Stimulated activated CD4-positive, alpha-beta T cell treated with anti-CD3 and anti-CD28 coated beads, TNF-alpha, amount 100 ng/mL, for 1 hour (primary cell): ENCODE results near the gene KLF17.
"Not testable (repeated sequence)": the region's sequence is repeated elsewhere in the genome, so short reads cannot be mapped to it uniquely, and the experiment has no call there.

Experiments
- DNase-seq, 3 donors: peaks; one replicate each; pipeline ENCODE4 v3.0.0-alpha.2; 2020; ENCODE audit warnings: low read depth in 3 of 3, low spot score in 1 of 3

Gene KLF17

DNA sequence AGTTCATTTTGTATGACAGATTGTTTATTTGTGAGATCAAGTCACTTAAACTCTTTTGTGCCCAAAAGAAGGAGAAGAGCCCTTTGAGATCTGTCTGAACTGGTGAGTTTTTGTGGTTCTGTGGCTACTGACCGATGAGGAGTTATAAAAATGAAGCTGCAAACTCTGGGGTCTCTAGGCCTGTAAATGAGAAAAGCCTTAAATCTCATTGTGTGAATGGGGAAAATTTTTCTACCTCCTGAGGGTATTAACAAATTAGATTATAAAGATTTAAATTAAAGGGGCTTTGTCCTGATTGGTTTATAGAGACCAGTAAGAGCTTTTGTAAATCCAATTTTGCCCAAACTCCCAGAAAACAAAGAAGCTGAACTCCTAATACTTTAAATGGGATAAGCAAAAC is 9.7 kb upstream of the KLF17 start:
- DNase-seq = no peak

GRCh38 chr1:44110916-44111315 is 7.7 kb upstream of the KLF17 start:
- DNase-seq = no peak

DNA sequence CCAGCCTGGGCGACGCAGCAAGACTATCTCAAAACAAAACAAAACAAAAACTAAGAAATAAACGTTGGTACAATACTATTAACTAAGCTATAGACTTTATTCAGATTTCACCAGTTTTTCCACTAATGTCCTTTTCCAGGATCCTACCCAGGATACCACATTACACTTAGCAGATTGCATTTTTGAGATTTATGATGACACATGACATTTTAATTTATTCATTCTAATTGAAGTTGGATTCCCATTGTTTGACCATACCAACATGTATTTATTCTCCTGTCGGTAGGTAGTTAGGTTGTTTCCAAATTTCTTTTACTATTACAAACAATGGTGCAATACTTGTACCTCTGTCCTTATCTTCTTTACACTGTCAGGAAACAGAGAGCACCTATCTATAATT is 6.8 kb upstream of the KLF17 start:
- DNase-seq = no peak

DNA sequence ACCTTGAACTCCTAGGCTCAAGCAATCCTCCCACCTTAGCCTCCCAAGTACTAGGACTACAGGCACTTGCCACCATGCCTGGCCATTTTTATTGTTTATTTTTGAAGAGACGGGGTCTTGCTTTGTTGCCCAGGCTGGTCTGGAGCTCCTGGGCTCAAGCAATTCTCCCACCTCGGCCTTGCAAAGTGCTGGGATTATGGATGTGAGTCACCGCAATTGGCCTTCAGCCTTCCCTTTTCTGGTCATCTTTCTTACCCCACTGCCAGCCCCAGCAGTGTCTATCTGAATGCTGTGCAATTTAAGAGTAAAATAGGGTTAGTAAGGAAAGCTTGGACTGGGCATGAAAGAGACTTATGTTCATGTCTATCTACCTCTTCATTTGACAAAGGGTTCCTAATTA is 6.1 kb upstream of the KLF17 start:
- DNase-seq = no peak

DNA sequence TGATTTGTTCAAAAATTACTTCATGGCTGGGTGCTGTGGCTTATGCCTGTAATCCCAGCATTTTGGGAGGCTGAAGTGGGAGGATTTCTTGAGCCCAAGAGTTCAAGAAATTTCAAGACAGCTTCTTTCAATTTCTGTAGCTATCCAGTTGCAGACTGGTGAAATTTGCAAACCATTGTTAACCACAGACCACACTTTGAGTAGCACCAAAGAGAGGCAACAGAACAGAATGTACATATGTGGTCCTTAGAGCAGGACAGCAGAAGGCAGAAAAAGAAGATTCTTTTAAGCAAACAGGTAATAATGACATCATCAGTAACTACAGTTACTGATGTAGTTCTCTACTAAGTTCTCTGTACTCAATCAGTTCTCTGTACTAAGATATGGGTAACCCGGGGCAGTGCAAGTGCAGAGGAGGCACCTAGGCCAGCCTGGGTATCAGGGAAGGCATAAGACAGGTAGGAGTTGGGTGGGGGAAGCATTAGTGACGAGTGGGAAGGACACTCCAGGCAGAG is 5.5 kb upstream of the KLF17 start:
- DNase-seq = no peak

- DNase-seq = no peak
Observed at GRCh38 chr1:44114098-44114497, 4.5 kb upstream of the KLF17 start.

DNA sequence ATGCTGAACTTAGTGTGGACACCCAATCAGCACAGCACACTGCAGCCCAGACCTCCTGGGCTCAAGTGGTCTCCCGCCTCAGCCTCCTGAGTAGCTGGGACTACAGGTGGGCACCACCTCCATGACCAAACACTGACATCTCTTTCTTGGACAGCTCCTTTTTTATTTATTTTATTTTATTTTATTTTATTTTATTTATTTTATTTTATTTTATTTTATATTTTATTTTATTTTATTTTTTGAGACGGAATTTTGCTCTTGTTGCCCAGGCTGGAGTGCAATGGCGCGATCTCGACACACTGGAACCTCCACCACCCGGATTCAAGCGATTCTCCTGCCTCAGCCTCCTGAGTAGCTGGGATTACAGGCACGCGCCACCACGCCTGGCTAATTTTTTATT is 1.3 kb upstream of the KLF17 start:
- not testable (repeated sequence) for DNase-seq

- no peak for DNase-seq
Observed at GRCh38 chr1:44119525-44119924, 904 bp downstream of the KLF17 start.

DNA sequence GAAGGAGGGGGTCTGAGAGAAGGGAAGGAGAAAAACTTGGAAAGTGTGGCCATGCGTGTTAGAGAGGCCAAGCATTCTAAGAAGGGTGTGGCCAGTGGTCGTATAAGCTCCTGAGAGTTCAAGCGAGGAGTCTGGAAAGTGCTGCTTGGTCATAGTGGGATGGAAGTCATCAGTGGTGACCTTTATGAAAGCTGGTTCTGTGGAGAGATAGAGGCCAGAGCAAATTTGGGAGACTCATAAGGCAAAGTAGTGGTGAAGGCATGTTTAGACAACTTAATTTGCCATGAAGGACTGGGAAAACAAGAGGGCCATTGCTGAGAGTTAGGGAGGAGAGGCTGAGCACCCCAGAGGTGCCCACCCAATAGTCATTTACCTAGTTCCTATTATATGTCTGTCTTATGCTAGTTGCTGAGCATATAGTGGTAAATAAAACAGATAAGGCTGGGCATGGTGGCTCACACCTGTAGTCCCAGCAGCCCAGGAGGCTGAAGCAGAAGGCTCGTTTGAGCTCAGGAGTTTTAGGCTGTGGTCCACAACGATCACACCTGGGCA is 1.9 kb downstream of the KLF17 start:
- no peak for DNase-seq

DNA sequence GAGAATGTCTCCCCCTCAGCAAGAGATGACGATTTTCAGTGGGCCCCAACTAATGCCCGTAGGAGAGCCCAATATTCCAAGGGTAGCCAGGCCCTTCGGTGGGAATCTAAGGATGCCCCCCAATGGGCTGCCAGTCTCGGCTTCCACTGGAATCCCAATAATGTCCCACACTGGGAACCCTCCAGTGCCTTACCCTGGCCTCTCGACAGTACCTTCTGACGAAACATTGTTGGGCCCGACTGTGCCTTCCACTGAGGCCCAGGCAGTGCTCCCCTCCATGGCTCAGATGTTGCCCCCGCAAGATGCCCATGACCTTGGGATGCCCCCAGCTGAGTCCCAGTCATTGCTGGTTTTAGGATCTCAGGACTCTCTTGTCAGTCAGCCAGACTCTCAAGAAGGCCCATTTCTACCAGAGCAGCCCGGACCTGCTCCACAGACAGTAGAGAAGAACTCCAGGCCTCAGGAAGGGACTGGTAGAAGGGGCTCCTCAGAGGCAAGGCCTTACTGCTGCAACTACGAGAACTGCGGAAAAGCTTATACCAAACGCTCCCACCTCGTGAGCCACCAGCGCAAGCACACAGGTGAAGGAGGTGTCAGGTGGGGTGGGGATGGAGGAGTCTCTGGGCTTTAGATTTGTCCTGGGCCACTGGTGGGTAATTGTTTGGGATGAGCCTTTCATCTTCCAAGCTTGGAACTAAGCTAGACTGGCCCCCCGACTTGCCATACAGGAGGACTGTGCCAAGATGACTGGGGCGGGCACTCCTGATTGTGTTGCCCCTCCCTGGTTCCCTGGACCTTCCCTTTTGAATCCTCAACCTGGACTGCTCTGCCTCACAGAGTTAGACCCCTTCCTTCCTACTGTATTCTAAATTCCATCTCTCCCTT is 11.2 kb downstream of the KLF17 start:
- no peak for DNase-seq

DNA sequence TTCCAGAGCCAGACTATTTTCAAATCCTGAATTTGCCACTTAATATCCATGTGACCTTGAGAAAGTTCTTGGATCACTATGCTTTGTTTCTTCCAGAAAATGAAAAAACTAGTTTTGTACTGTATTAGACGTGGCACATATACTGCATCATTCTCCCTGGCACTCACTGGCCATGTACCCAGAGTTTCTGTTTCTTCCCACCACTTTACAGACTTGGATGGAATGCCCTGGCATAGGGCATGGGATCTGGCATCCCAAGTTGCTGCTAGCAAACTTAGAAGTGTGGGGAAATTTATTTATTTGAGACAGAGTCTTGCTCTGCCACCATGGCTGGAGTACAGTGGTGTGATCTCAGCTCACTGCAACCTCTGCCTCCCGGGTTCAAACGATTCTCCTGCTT is 12.8 kb downstream of the KLF17 start:
- no peak for DNase-seq

GRCh38 chr1:44134071-44134920 is 15.7 kb downstream of the KLF17 start:
- no peak for DNase-seq

DNA sequence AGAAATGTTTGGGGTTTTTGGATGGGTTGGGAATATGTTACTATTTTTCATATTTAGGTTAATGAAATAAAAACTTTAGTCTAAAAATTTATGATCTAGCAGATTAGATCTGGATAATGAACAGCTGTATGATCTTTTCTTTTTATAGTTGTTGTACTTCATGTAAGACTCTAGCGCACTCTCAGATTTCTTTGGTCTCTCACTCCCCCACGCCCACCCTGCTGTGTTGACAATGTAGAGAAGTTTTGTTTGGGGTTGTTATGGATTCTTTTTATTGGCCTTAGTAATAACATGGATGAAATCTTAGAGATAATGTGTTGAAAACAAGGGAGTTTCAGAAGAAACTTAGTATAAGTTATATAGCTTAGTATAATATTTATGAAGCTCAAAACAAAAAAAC is 17.3 kb downstream of the KLF17 start:
- DNase-seq = no peak

DNA sequence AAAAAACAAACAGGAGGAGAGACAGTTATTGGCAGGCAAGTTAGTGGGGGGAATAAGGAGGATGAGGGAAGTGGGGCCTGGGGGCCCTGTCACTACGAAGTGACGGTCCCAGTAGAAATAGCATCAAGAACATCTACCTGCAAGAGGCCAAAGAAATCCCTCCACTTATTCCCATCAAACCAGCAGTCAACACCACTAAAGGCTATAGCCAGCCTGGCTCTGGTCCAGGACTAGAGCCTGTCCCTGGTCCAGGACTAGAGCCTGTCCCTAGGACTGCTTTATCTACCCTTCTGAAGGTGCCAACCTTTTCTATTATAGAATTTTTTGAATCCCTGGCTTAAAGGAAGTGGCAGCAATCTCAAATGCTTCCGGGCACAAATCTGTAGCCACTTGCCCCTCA is 19.6 kb downstream of the KLF17 start:
- no peak for DNase-seq

DNA sequence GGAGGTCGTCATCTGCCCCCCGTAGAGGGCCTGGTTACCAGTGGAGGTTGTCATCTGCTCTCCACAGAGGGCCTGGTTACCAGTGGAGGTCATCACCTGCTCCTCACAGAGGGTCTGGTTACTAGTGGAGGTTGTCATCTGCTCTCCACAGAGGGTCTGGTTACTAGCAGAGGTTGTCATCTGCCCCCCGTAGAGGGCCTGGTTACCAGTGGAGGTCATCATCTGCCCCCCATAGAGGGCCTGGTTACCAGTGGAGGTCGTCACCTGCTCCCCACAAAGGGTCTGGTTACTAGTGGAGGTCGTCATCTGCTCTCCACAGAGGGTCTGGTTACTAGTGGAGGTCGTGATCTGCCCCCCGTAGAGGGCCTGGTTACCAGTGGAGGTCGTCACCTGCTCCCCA is 20.9 kb downstream of the KLF17 start:
- DNase-seq = not testable (repeated sequence)

GRCh38 chr1:44141531-44141930 is 22.9 kb downstream of the KLF17 start, which contains the start of gene KLF18:
TSS of gene KLF18 (minus strand) at chr1:44141631. CDS start at chr1:44141631, 0 bp downstream.
- no peak for DNase-seq

DNA sequence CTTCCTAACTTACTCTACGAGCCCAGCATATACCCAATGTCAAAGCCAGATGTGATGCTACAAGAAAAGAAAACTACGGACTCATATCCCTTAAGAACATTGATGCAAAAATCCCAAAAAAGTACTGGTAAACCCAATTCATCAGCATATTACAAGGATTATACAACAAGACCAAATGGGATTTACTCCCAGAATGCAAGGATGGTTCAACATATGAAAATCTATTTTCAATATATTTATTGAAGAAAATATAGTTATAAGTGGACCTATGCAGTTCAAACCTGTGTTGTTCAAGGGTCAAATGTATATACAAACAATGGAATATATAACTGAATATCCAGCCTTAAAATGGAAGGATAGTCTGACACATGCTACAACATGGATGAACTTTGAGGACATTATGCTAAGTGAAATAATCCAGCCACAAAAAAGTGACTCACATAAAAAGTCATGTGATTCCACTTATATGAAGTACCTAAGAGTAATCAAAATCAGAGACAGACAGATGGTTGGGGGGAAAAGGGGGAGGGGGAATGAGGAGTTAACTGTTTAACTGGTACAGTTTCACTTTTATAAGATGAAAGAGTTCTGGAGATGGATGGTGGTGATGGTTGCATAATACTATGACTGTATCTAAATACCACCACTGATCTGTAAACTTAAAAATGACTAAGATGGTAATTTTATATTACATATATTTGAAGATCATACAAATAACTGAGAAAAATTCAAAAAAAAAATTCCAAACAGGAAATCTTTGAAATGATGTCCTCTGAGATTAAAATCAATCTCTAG is 26.5 kb downstream of the KLF17 start:
- DNase-seq = no peak

DNA sequence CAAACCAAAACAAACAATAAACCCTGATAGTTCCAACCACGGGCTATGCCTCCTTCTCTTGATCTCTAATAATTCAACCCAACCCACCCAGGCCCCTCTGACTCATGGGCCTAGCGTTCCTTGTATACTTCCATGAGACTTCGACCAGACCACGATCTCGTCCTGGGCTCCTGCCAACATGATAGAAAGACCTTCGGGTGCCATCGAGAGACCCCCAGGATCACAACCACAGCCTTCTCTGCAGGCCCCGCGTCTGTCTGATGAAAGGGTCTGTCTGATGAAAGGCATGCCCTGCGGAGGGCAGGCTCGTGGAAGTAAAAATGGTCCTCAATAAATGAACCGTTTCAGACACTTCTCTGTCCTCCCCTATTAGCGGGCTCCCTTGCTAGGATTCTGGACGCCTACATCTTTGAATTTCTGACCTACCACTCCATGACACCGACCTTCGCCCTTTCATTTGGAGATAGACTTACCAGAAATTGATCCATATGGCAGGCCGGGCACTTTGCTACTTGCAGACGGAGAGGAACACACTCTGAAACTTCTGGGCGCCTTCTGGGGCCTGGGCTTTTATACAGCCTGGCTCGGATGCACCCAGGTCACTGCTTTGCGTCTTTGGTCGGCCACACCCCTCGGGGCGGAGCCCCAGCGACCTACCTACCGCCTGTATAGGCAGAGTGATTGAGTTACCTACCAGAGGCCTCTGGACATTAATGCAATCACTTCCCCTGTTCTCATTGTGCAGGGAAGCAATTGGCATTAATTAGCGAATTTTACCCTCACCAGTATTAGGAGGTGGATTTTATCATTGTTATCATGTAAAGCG is 28.1 kb downstream of the KLF17 start:
- no peak for DNase-seq

DNA sequence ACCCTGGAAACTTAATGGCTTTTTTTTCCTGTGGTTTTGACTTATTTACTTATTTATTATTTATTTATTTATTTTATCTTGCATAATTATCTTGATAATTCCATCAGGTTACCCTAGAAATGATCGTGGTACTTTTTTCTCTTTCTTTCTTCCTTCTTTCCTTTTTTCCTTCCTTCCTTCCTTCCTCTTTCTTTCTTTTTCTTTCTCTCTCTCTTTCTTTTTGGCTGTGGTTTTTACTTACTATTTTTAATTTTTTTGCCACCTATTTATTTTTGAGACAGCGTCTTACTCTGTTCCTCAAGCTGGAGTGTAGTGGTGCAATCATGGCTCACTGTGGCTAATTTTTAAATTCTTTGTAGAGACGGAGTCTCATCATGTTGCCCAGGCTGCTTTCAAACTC is 29.0 kb downstream of the KLF17 start:
- no peak for DNase-seq

- DNase-seq = no peak
Observed at GRCh38 chr1:44151332-44151731, 32.7 kb downstream of the KLF17 start.
